Activated CD4-positive, alpha-beta memory T cell treated with anti-CD3 and anti-CD28 coated beads for 36 hours (primary cell): ENCODE results near the gene EPB41L3. TPM values are rescaled to one million over a fixed set of nuclear protein-coding genes. Genes with fewer than 3 reads are reported as not detected.
"Not testable (repeated sequence)": the region's sequence is repeated elsewhere in the genome, so short reads cannot be mapped to it uniquely, and the experiment has no call there.

Experiments
- CTCF ChIA-PET: fragments of 350-600 bp; sonication (Branson Sonifier 250); formaldehyde crosslinking; loops from one replicate; lab custom pipeline; 2021; ENCODE audit warnings: antibody characterized with exemption, inconsistent platforms; lab: Charles Lee
- POLR2A ChIA-PET: fragments of 350-600 bp; sonication (Branson Sonifier 250); formaldehyde crosslinking; loops from one replicate; lab custom pipeline; 2021; ENCODE audit warnings: antibody characterized with exemption; lab: Charles Lee
- DNase-seq: peaks from one replicate; pipeline ENCODE4 v3.0.0-alpha.2; 2020
- H3K27ac Mint-ChIP-seq: one replicate; pipeline ENCODE4 v1.8.0; 2021; ENCODE audit warnings: mixed read lengths
- H3K27me3 Mint-ChIP-seq: one replicate; pipeline ENCODE4 v1.8.0; 2021; ENCODE audit warnings: mixed read lengths
- H3K36me3 Mint-ChIP-seq: one replicate; pipeline ENCODE4 v1.8.0; 2021; ENCODE audit warnings: mixed read lengths
- H3K4me1 Mint-ChIP-seq: one replicate; pipeline ENCODE4 v1.8.0; 2021; ENCODE audit warnings: low read depth, mixed read lengths
- H3K4me3 Mint-ChIP-seq: one replicate; pipeline ENCODE4 v1.8.0; 2021; ENCODE audit warnings: mild to moderate bottlenecking, mixed read lengths
- H3K9me3 Mint-ChIP-seq: one replicate; pipeline ENCODE4 v1.8.0; 2021; ENCODE audit warnings: mixed read lengths
- intact Hi-C: fragments of 100-400 bp; cut with micrococcal nuclease; formaldehyde crosslinking; loops from one replicate; pipeline ENCODE4 v1.15.1; 2023
- total RNA-seq, 2 experiments: library from RNA; stranded (reverse); gene quantifications; one replicate each; pipeline ENCODE4 v1.2.3, GENCODE V29; 2021

Gene EPB41L3
- total RNA-seq, 2 experiments from 2014 or later: 0.77 to 0.88 TPM

DNA sequence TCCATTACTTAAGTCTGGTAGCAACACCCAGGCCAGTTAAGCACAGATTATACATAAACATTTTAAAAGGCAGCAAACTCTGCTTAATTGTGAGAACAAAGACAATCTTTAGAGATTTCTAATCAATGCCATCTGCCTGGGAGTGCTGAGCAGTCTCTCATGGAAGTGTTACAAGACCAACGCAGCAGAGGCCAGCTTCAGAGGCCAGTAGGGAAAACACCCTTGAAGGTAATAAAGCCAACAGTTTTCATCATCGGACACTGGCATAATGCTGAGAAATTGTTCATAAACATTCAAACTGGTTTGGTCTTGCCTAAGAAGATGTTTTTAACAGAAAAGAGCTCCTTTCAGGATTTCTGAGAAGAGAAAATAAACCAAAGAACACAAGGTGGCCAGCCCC, 35.0 kb downstream of the EPB41L3 start:
- no peaks in the 10 kb centered on the region for H3K36me3 Mint-ChIP-seq
- POLR2A ChIA-PET: no interaction called here
- no peak overlapping the region for H3K4me3 Mint-ChIP-seq
- no peak for DNase-seq
- H3K4me1 Mint-ChIP-seq: no peaks in the 10 kb centered on the region
- CTCF ChIA-PET: no interaction called here
- intact Hi-C loops: no loop called here
- peaks cover 12% of the 10 kb centered on the region for H3K27me3 Mint-ChIP-seq
- H3K9me3 Mint-ChIP-seq: no peaks in the 10 kb centered on the region
- no peak overlapping the region for H3K27ac Mint-ChIP-seq

DNA sequence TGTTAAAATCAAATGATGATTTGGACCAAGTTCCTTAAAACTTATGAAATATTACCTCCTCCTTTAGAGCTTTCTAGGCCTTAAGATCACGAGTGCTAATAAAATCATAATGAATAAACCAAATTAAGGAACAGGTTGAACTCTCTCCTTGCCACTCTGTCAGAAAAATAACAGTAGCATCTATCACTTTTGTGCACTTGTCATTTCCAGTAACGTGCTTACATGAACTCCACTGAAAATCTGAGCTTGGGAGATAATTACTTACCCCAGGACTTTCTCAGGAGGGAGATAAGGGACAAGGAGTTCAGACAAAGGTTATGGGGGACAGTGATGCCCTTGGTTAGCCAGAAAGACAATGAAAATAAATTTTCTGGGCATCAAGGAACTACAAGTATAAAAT, 36.0 kb downstream of the EPB41L3 start:
- no peaks in the 10 kb centered on the region for H3K36me3 Mint-ChIP-seq
- no peaks in the 10 kb centered on the region for H3K9me3 Mint-ChIP-seq
- H3K27me3 Mint-ChIP-seq: peaks cover 12% of the 10 kb centered on the region
- no peak overlapping the region for H3K27ac Mint-ChIP-seq
- no peak overlapping the region for H3K4me3 Mint-ChIP-seq
- DNase-seq: no peak
- no peaks in the 10 kb centered on the region for H3K4me1 Mint-ChIP-seq
- POLR2A ChIA-PET: no interaction called here
- intact Hi-C loops: no loop called here
- CTCF ChIA-PET: no interaction called here

DNA sequence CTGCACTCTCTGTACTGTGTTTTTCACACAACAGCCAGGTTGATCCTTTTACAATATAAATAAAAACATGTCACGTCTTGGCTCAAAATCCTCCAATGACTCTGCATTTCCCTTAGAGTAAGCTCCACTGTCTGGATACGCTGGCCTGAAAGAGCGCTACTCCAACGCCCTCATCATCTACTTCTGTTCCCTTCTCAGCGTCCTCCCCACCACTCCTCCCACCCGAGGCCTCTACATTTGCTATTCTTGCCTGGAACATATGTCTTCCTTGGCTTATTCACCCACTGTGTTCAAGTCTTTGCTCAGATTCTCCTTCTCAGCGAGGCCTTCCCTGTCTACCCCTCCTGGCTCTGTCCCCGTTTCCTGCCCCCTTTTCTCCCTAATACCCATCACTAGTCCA, 37.6 kb downstream of the EPB41L3 start:
- DNase-seq: no peak
- ChIA-PET CTCF (no interaction called here), POLR2A (no interaction called here)
- no peaks in the 10 kb centered on the region for H3K36me3 Mint-ChIP-seq
- intact Hi-C loops: no loop called here
- H3K4me1 Mint-ChIP-seq: no peaks in the 10 kb centered on the region
- peaks cover 10% of the 10 kb centered on the region for H3K27me3 Mint-ChIP-seq
- H3K9me3 Mint-ChIP-seq: no peaks in the 10 kb centered on the region
- no peak overlapping the region for H3K4me3 Mint-ChIP-seq
- no peak overlapping the region for H3K27ac Mint-ChIP-seq

DNA sequence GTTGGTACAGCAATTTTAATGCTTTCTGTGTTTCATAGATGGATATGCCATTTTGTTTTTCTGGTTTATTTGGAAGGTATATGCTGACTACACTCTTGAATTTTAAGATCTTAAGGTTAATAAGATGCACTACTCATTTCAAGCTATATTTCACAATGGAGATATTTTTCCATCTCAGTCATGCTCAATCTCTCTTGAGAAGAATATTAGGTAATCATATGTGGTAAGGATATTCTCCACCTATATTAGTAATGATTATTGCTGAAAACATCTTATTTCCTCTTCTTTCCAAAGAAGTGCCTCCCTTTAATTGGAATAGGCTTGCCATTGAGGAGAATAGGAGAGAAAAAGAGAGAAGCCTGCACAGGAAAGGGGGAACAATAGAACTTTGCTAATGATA, 40.1 kb downstream of the EPB41L3 start:
- Mint-ChIP-seq H3K27me3 (peaks cover 13% of the 10 kb centered on the region), H3K9me3 (no peaks in the 10 kb centered on the region), H3K27ac (no peak overlapping the region), H3K4me1 (no peaks in the 10 kb centered on the region), H3K36me3 (no peaks in the 10 kb centered on the region), H3K4me3 (no peak overlapping the region)
- DNase-seq: no peak
- intact Hi-C loops: no loop called here
- ChIA-PET CTCF (no interaction called here), POLR2A (no interaction called here)

DNA sequence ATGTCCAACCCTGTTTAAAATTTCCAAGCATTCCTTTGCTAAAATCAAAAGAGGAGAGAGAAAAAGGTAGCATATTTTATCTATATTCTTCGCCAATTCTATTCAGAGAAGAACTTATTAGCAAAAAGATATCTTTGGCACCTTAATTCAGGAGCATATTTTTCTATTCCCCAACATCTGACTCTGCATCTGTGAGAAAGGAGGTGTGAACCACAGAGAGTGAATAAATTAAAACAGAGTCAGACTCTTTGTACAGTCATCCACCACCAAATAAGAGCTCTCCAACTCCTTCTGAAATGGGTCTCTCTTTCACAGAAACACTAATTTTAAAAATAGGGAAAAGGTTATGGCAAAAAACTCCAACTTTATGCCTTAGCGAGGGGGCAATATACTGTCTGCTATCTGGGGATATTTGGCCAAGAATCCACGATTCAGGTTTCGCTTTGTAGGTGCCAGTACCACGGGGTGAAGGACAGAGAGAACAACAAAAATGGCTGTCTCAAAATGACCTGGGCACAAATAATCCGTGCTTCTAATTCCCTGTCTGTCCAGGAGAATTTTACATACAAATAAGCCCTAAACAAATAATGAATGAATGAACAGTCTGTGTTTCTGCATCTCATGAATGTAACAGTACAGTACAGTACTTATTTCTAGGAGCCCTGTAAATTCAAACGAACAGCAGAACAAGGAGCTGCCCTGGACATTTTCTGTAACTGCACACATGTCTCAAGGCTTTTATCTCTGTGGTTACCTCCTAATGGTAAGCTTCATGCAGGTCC, 43.4 kb downstream of the EPB41L3 start:
- ChIA-PET POLR2A (no interaction called here), CTCF (no interaction called here)
- no peaks in the 10 kb centered on the region for H3K9me3 Mint-ChIP-seq
- intact Hi-C loops: no loop called here
- no peak overlapping the region for H3K27ac Mint-ChIP-seq
- no peak for DNase-seq
- H3K4me1 Mint-ChIP-seq: no peaks in the 10 kb centered on the region
- H3K27me3 Mint-ChIP-seq: peaks cover 5% of the 10 kb centered on the region
- no peaks in the 10 kb centered on the region for H3K36me3 Mint-ChIP-seq
- H3K4me3 Mint-ChIP-seq: no peak overlapping the region

DNA sequence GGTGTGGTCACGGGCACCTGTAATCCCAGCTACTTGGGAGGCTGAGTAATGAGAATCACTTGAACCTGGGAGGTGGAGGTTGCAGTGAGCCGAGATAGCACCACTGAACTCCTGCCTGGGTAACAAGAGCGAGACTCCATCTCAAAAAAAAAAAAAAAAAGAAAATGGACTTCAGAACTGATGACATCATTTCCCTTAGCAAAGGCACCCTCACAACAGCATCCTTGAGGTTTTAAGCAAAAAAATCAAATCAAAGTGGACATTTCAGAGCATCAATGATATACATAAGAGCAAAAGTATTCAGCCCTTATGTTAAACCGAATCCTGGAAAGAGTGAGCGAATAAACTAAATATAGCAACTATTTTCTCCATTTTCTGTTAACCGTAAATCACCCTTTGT, 45.3 kb downstream of the EPB41L3 start:
- ChIA-PET POLR2A (no interaction called here), CTCF (no interaction called here)
- no peaks in the 10 kb centered on the region for H3K4me1 Mint-ChIP-seq
- H3K36me3 Mint-ChIP-seq: no peaks in the 10 kb centered on the region
- intact Hi-C loops: no loop called here
- H3K4me3 Mint-ChIP-seq: no peak overlapping the region
- H3K27me3 Mint-ChIP-seq: peaks cover 7% of the 10 kb centered on the region
- H3K27ac Mint-ChIP-seq: no peak overlapping the region
- no peaks in the 10 kb centered on the region for H3K9me3 Mint-ChIP-seq
- no peak for DNase-seq

DNA sequence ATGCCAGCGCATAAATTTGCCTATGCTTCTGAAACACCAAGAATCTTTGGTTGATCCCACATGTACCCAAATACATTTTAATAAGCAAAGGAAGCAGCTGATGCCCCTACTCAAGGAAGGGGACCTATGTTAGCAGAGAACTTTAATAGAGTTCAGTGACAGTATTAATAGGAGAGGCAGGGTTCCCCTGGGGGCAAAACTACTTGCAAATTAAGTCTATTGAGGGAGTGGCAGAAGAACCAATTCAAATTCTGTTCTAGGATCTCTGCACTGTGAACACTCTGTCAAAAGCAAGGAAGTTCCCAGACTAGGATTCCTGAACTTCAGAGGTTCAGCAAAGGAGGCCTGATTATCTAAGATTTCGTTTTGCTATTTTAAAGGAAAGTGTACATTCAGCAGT, 47.5 kb downstream of the EPB41L3 start:
- POLR2A ChIA-PET: no interaction called here
- DNase-seq: no peak
- Mint-ChIP-seq H3K27ac (no peak overlapping the region), H3K27me3 (peaks cover 7% of the 10 kb centered on the region), H3K9me3 (no peaks in the 10 kb centered on the region), H3K4me3 (no peak overlapping the region), H3K4me1 (no peaks in the 10 kb centered on the region), H3K36me3 (no peaks in the 10 kb centered on the region)
- intact Hi-C loops: no loop called here
- CTCF ChIA-PET: no interaction called here

DNA sequence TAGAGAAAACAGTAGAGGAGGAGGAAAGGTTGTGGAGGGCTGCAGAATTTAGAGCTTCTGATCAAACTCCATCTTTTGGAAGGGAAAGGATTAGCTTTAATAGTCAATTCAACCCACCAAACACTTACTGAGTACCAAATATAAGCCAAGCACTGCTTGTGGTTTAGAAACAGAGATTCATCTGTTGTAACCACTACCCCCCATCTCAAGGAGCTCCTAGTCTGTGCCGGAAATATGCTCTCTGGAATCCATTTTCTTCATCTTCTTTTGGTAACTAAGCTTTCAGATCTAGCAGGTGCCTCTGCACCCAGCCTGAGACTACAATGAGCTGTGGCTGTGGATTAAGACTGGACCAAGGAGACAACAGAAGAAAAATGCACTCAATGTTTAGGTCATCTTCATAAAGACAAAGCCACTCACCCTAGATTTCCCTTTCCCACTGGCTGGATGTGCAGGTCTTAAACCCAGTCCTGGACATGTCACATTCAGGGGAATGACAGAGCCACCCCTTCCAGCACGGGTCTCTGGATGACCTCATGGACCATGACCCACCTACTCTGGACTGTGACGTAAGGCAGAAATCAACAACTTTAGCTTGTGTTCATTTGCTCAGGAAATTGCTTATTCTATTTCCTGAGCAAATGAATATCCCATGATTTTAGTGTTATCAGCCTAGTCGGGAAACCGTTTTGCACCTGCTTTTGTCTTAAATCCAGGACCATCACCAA, 52.9 kb downstream of the EPB41L3 start:
- H3K4me3 Mint-ChIP-seq: no peak overlapping the region
- H3K27me3 Mint-ChIP-seq: peaks cover 2% of the 10 kb centered on the region
- H3K4me1 Mint-ChIP-seq: no peaks in the 10 kb centered on the region
- ChIA-PET CTCF (no interaction called here), POLR2A (no interaction called here)
- H3K9me3 Mint-ChIP-seq: peaks cover 3% of the 10 kb centered on the region
- no peak for DNase-seq
- H3K36me3 Mint-ChIP-seq: no peaks in the 10 kb centered on the region
- intact Hi-C loops: no loop called here
- no peak overlapping the region for H3K27ac Mint-ChIP-seq

DNA sequence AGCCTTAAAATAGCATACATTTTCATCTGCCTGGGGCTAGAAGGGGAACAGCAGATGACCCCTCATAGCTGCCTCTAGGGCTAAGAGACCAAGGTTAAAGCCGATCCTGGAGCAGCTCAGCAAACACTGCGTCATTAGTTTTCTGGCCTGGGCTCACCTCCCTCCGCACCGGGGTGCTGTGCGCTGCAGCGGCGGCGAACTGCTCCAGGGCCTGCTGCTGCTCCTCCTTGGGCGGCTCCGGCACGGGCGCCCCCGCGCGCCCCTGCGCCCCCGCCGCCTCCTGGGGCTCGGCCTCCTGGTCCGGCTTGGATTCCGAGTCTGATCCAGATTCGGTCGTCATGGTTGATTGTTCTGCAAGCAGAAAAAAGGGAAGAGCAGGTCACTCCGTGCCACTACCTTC, 55.0 kb downstream of the EPB41L3 start:
- H3K27me3 Mint-ChIP-seq: no peaks in the 10 kb centered on the region
- no peaks in the 10 kb centered on the region for H3K36me3 Mint-ChIP-seq
- ChIA-PET POLR2A (no interaction called here), CTCF (no interaction called here)
- DNase-seq: no peak
- peaks cover 3% of the 10 kb centered on the region for H3K9me3 Mint-ChIP-seq
- H3K4me3 Mint-ChIP-seq: no peak overlapping the region
- H3K4me1 Mint-ChIP-seq: no peaks in the 10 kb centered on the region
- H3K27ac Mint-ChIP-seq: no peak overlapping the region
- intact Hi-C loops: no loop called here

DNA sequence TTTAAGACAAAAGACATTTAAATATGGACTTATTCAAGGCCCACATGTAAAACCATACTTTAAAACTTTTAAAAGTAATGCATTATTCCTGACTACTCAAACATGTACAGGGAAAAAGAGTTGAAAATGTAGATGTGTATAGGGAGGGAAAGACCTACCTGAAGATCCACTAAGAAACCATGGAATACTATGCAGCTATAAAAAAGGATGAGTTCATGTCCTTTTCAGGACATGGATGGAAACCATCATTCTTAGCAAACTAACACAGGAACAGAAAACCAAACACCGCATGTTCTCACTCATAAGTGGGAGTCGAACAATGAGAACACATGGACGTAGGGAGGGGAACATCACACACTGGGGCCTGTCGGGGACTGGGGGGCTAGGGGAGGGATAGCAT, 55.8 kb downstream of the EPB41L3 start:
- POLR2A ChIA-PET, H3K9me3 Mint-ChIP-seq, DNase-seq, H3K36me3 Mint-ChIP-seq, H3K27me3 Mint-ChIP-seq, H3K4me3 Mint-ChIP-seq, H3K27ac Mint-ChIP-seq, H3K4me1 Mint-ChIP-seq, CTCF ChIA-PET, intact Hi-C loops: not testable (repeated sequence)

DNA sequence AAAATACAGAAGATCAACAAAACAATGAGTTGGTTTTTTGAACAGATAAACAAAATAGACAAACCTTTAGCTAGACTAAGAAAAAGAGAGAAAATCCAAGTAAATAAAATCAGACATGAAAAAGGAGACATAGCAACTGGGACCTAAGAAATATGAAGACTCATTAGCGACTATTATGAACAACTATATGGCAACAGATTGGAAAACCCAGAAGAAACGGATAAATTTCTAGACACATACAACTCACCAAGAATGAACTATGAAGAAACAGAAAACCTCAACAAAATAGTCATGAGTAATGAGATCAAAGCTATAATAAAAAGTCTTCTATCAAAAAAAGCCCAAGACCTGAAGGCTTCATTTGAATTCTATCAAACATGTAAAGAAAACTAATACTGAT, 59.3 kb downstream of the EPB41L3 start:
- peaks cover 3% of the 10 kb centered on the region for H3K9me3 Mint-ChIP-seq
- intact Hi-C loops: no loop called here
- CTCF ChIA-PET: no interaction called here
- no peak for DNase-seq
- POLR2A ChIA-PET: no interaction called here
- H3K4me3 Mint-ChIP-seq: no peak overlapping the region
- no peaks in the 10 kb centered on the region for H3K4me1 Mint-ChIP-seq
- H3K27me3 Mint-ChIP-seq: peaks cover 1% of the 10 kb centered on the region
- H3K27ac Mint-ChIP-seq: no peak overlapping the region
- H3K36me3 Mint-ChIP-seq: no peaks in the 10 kb centered on the region

DNA sequence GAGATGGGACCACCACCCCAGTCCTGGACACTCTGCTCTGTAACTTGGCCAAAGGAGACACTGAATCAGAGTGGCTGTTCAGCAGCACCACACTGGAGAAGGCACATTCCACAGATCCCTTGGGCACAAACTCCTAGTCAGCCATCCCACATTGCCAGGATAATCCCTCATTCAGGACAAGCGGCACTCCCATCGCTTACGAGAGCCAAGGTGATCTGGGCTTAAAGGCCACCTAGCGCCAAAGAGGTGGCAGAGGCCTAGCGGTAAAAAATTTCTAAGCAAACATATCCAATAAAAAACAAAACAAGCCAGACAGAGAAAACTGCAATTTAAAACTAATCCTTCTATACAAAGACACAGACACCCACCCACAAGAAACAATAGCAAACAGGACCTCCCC, 62.2 kb downstream of the EPB41L3 start:
- POLR2A ChIA-PET: no interaction called here
- DNase-seq: no peak
- peaks cover 10% of the 10 kb centered on the region for H3K27me3 Mint-ChIP-seq
- H3K4me1 Mint-ChIP-seq: no peaks in the 10 kb centered on the region
- CTCF ChIA-PET: no interaction called here
- no peaks in the 10 kb centered on the region for H3K9me3 Mint-ChIP-seq
- no peak overlapping the region for H3K27ac Mint-ChIP-seq
- intact Hi-C loops: no loop called here
- no peak overlapping the region for H3K4me3 Mint-ChIP-seq
- no peaks in the 10 kb centered on the region for H3K36me3 Mint-ChIP-seq

DNA sequence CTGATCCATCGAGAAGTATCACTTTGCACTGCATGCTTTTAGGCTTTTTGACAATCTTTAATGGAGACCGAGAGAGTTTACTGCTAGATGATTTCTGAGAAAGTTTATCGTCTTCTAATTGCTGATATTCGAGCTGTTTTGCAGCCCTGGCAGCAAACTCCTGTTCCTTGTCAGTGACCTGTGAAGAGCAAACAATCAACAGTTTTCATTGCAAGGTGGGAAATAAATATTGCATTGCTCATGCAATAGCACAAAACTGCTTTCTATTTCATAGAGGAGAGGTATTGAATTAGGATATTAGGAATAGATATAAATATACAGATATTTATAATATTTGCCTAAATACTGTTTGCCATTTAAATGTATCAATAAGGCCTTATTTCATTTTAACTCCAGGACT, 65.5 kb downstream of the EPB41L3 start:
- CTCF ChIA-PET: no interaction called here
- H3K36me3 Mint-ChIP-seq: no peaks in the 10 kb centered on the region
- peaks cover 13% of the 10 kb centered on the region for H3K27me3 Mint-ChIP-seq
- intact Hi-C loops: no loop called here
- H3K27ac Mint-ChIP-seq: no peak overlapping the region
- no peak for DNase-seq
- H3K4me3 Mint-ChIP-seq: no peak overlapping the region
- no peaks in the 10 kb centered on the region for H3K4me1 Mint-ChIP-seq
- POLR2A ChIA-PET: no interaction called here
- H3K9me3 Mint-ChIP-seq: no peaks in the 10 kb centered on the region
